PC-9 (cell line): ENCODE results near the gene AP1G1. TPM values are rescaled to one million over a fixed set of nuclear protein-coding genes. Genes with fewer than 3 reads are reported as not detected.
"Not testable (repeated sequence)": the region's sequence is repeated elsewhere in the genome, so short reads cannot be mapped to it uniquely, and the experiment has no call there.

Experiments used
- BruUV-seq: library from RNA; stranded (reverse); fragments of 400-500 nt; replicated peaks from 2 replicates; lab custom pipeline; 2021; lab: Mats Ljungman, UMichigan
- CTCF ChIA-PET: fragments of 300-600 bp; sonication (Branson Sonifier 250); formaldehyde crosslinking; loops from one replicate; lab custom pipeline; 2022; ENCODE audit warnings: antibody characterized with exemption; lab: Charles Lee
- POLR2A ChIA-PET: fragments of 300-600 bp; sonication (Branson Sonifier 250); formaldehyde crosslinking; loops from one replicate; lab custom pipeline; 2022; ENCODE audit warnings: antibody characterized with exemption; ENCODE audit not compliant: unreplicated experiment; lab: Charles Lee
- DNase-seq, 2 experiments: peaks; one replicate each; pipeline versions ENCODE4 v3.0.0 to v3.0.0-alpha.2; 2015 to 2022; ENCODE audit warnings: mixed read lengths in 1 of 2
- H2AFZ ChIP-seq: fragments of 200-600 bp; sonication (generic); 2 replicates; pipeline ENCODE4 v1.8.1; 2017; ENCODE audit warnings: antibody characterized with exemption
- H3F3A ChIP-seq: fragments of 200-600 bp; sonication (generic); 2 replicates; pipeline ENCODE4 v1.8.1; 2017; ENCODE audit warnings: antibody characterized with exemption, mild to moderate bottlenecking, low read depth; ENCODE audit not compliant: insufficient read depth
- H3K27ac ChIP-seq: fragments of 200-600 bp; sonication (generic); 2 replicates; pipeline ENCODE4 v1.6.1; 2016; ENCODE audit warnings: mixed run types
- H3K27me3 ChIP-seq: fragments of 200-600 bp; sonication (generic); 2 replicates; pipeline ENCODE4 v1.6.1; 2016; ENCODE audit warnings: low read depth, mixed run types; ENCODE audit not compliant: insufficient read depth
- H3K36me3 ChIP-seq: fragments of 200-600 bp; sonication (generic); 2 replicates; pipeline ENCODE4 v1.6.1; 2016; ENCODE audit warnings: low read depth, mixed run types
- H3K4me1 ChIP-seq: fragments of 200-600 bp; sonication (generic); replicated peaks from 2 replicates; pipeline ENCODE4 v1.6.1; 2016; ENCODE audit warnings: mixed run types; ENCODE audit not compliant: insufficient read depth
- H3K4me2 ChIP-seq: fragments of 200-600 bp; sonication (generic); 2 replicates; pipeline ENCODE4 v1.6.1; 2017; ENCODE audit warnings: mixed run types
- H3K4me3 ChIP-seq: fragments of 200-600 bp; sonication (generic); 2 replicates; pipeline ENCODE4 v1.6.1; 2016; ENCODE audit warnings: mixed run types
- H3K79me2 ChIP-seq: fragments of 200-600 bp; sonication (generic); 2 replicates; pipeline ENCODE4 v1.6.1; 2017; ENCODE audit warnings: low read depth, mixed run types
- H3K9me2 ChIP-seq: fragments of 200-600 bp; sonication (generic); 2 replicates; pipeline ENCODE4 v1.8.1; 2017; ENCODE audit warnings: mild to moderate bottlenecking; ENCODE audit not compliant: insufficient read depth
- H3K9me3 ChIP-seq: fragments of 200-600 bp; sonication (generic); 2 replicates; pipeline ENCODE4 v1.8.1; 2016; ENCODE audit warnings: low read depth; ENCODE audit not compliant: insufficient read depth
- H4K20me1 ChIP-seq: fragments of 200-600 bp; sonication (generic); 2 replicates; pipeline ENCODE4 v1.8.1; 2017; ENCODE audit not compliant: insufficient read depth
- CTCF ChIP-seq: fragments of 200-600 bp; sonication (generic); conservative IDR thresholded peaks from 2 replicates; pipeline ENCODE4 v1.6.1; 2017; ENCODE audit warnings: mixed run types, antibody characterized with exemption, mild to moderate bottlenecking, moderate library complexity
- EZH2 ChIP-seq: fragments of 200-600 bp; sonication (generic); IDR thresholded peaks from 2 replicates; pipeline ENCODE4 v1.8.0; 2017; ENCODE audit warnings: antibody characterized with exemption, low read depth
- intact Hi-C: fragments of 100-400 bp; cut with micrococcal nuclease; formaldehyde crosslinking; loops from one replicate; pipeline ENCODE4 v1.10.0; 2022; ENCODE audit not compliant: unreplicated experiment
- total RNA-seq: library from RNA; stranded (reverse); gene quantifications from 2 replicates; pipeline ENCODE4 v1.2.3, GENCODE V29; 2021

Gene AP1G1
- total RNA-seq, 1 experiment from 2014 or later: 72.5 TPM

GRCh38 chr16:71826533-71827017 is 17.9 kb upstream of the AP1G1 start:
- H3K36me3 ChIP-seq: no peaks in the 10 kb centered on the region
- H3K27me3 ChIP-seq: no peaks in the 10 kb centered on the region
- H2AFZ ChIP-seq: no peak overlapping the region
- H3K27ac ChIP-seq: no peak overlapping the region
- no peak for DNase-seq
- intact Hi-C loops: no loop called here
- ChIA-PET CTCF (no interaction called here), POLR2A (no interaction called here)
- H4K20me1 ChIP-seq: no peaks in the 10 kb centered on the region
- H3K9me2 ChIP-seq: no peaks in the 10 kb centered on the region
- BruUV-seq: no TSS peak
- no peaks in the 10 kb centered on the region for H3K4me1 ChIP-seq
- no peaks in the 10 kb centered on the region for H3K79me2 ChIP-seq
- TF ChIP-seq CTCF (no peak), EZH2 (no peak)
- H3F3A ChIP-seq: no peaks in the 10 kb centered on the region
- H3K9me3 ChIP-seq: no peaks in the 10 kb centered on the region
- no peak overlapping the region for H3K4me3 ChIP-seq
- H3K4me2 ChIP-seq: no peak overlapping the region

GRCh38 chr16:71817155-71817500 is 8.5 kb upstream of the AP1G1 start:
- Histone ChIP-seq H3K27ac (0 out of 2 replicates have a peak overlapping the region, but pooled peaks have one; percentile 4), H3K4me2 (peak overlapping the region; percentile 49), H3F3A (peaks cover 21% of the 10 kb centered on the region)
- H3K9me3 ChIP-seq, H3K9me2 ChIP-seq, H3K27me3 ChIP-seq, H3K79me2 ChIP-seq, BruUV-seq, H3K36me3 ChIP-seq, H2AFZ ChIP-seq, H4K20me1 ChIP-seq, POLR2A ChIA-PET, H3K4me3 ChIP-seq, intact Hi-C loops, DNase-seq, H3K4me1 ChIP-seq: not testable (repeated sequence)
- CTCF ChIA-PET: interaction anchor here (0.7 kb wide), 1 partner anchor 162 kb away, joined by 4 read pairs; no protein-coding TSS in a partner anchor

- Histone ChIP-seq H3K36me3 (no peaks in the 10 kb centered on the region), H3K4me2 (no peak overlapping the region), H3K27ac (no peak overlapping the region), H3F3A (peaks cover 5% of the 10 kb centered on the region; the same call in 1 of the 2 replicates), H2AFZ (no peak overlapping the region), H3K9me2 (no peaks in the 10 kb centered on the region), H3K79me2 (peaks cover 24% of the 10 kb centered on the region), H3K9me3 (no peaks in the 10 kb centered on the region), H3K4me1 (peaks cover 13% of the 10 kb centered on the region), H4K20me1 (peaks cover 3% of the 10 kb centered on the region), H3K4me3 (no peak overlapping the region), H3K27me3 (no peaks in the 10 kb centered on the region)
- CTCF ChIA-PET: no interaction called here
- no peak for TF ChIP-seq CTCF
- POLR2A ChIA-PET: no interaction called here
- intact Hi-C loops: no loop called here
- no peak for DNase-seq
- BruUV-seq: no TSS peak
Observed at GRCh38 chr16:71811261-71811803, 2.7 kb upstream of the AP1G1 start.

GRCh38 chr16:71810155-71810530 is 1.5 kb upstream of the AP1G1 start:
- H2AFZ ChIP-seq, POLR2A ChIA-PET, H3K36me3 ChIP-seq, CTCF ChIA-PET, H3K9me2 ChIP-seq, intact Hi-C loops, H3F3A ChIP-seq, H3K9me3 ChIP-seq, H4K20me1 ChIP-seq, BruUV-seq, DNase-seq, H3K27me3 ChIP-seq: not testable (repeated sequence)
- H3K79me2 ChIP-seq: peaks cover 36% of the 10 kb centered on the region
- H3K4me2 ChIP-seq: peak overlapping the region; percentile 95
- H3K4me1 ChIP-seq: peaks cover 18% of the 10 kb centered on the region
- 0 out of 2 replicates have a peak overlapping the region, but pooled peaks have one; percentile 93 for H3K4me3 ChIP-seq
- peak overlapping the region; percentile 95; the same call in 1 of the 2 replicates for H3K27ac ChIP-seq
